ENCODE results near the gene CBR1.

DNA sequence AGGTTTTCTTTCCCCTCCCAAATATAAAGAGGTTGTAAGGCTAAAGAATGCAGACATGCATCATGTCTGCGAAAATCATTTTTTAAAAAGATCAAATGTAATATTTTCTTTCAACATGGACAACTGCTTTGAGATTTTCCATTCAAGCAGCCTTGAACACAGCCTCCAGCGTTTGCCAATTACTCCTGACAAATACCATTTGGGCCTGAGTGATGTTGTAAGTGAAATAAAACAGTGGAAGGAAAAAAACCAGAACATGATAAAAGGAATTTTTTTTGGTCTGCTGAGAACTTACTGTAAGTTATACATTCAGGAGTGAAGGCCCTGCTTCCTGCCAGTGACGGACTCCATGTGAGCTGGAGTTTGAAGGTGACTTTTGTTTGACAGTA, 46.7 kb upstream of the CBR1 start:
- TF ChIP-seq RAD21 (conservative IDR thresholded peaks at IDR 0.05) = no peak
- TF ChIP-seq, protein P1, sequence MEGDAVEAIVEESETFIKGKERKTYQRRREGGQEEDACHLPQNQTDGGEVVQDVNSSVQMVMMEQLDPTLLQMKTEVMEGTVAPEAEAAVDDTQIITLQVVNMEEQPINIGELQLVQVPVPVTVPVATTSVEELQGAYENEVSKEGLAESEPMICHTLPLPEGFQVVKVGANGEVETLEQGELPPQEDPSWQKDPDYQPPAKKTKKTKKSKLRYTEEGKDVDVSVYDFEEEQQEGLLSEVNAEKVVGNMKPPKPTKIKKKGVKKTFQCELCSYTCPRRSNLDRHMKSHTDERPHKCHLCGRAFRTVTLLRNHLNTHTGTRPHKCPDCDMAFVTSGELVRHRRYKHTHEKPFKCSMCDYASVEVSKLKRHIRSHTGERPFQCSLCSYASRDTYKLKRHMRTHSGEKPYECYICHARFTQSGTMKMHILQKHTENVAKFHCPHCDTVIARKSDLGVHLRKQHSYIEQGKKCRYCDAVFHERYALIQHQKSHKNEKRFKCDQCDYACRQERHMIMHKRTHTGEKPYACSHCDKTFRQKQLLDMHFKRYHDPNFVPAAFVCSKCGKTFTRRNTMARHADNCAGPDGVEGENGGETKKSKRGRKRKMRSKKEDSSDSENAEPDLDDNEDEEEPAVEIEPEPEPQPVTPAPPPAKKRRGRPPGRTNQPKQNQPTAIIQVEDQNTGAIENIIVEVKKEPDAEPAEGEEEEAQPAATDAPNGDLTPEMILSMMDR (IDR thresholded peaks at IDR 0.05; ENCODE audit: poor library complexity, severe bottlenecking) = no peak
- no peak for TF ChIP-seq EZH2 (IDR thresholded peaks at IDR 0.05; ENCODE audit: borderline replicate concordance, insufficient read depth, low read length, poor library complexity, severe bottlenecking)
